ENCODE data around the gene MAS1.

- TF ChIP-seq CTCF (IDR thresholded peaks at IDR 0.05) (no peak), POLR2AphosphoS5 (IDR thresholded peaks at IDR 0.05) (no peak)
Observed at GRCh38 chr6:159897603-159898002, 6.8 kb downstream of the MAS1 start.

Data from prostate gland (tissue), 2 donors.